K562 (cell line): ENCODE measurements around the gene ZNF487.

Experiments used
- CREB1 ChIP-seq, 2 experiments: sonication (generic) in 1 of 2; formaldehyde crosslinking in 1 of 2; IDR thresholded peaks; 2 replicates each; pipeline versions ENCODE4 v1.6.1 to v1.8.0; 2012 to 2022; ENCODE audit warnings: inconsistent platforms in 1 of 2, mild to moderate bottlenecking in 1 of 2, missing genetic modification reagents in 1 of 2, moderate library complexity in 1 of 2
- EP300 ChIP-seq: IDR thresholded peaks from 2 replicates; pipeline ENCODE4 v1.6.1; 2012; ENCODE audit warnings: low read length, improper control_type of control experiment
- GATAD2A ChIP-seq: fragments of 450-650 bp; IDR thresholded peaks from 2 replicates; pipeline ENCODE4 v1.6.1; 2017
- RBBP5 ChIP-seq: fragments of 200-600 bp; sonication (generic); IDR thresholded peaks from 2 replicates; pipeline ENCODE4 v1.6.1; 2012; ENCODE audit warnings: borderline replicate concordance, mild to moderate bottlenecking, low read length, control low read depth, inconsistent platforms; ENCODE audit not compliant: insufficient read depth, poor library complexity, severe bottlenecking
- SAP30 ChIP-seq: fragments of 200-600 bp; sonication (generic); IDR thresholded peaks from 2 replicates; pipeline ENCODE4 v1.6.1; 2012; ENCODE audit warnings: borderline replicate concordance, low read depth, mild to moderate bottlenecking, moderate library complexity, low read length, control low read depth, inconsistent platforms; ENCODE audit not compliant: insufficient read depth, poor library complexity, severe bottlenecking
- SIN3A ChIP-seq, 2 experiments: fragments of 150-350 bp in 1 of 2; IDR thresholded peaks; 2 replicates each; pipeline ENCODE4 v1.6.1; 2011 to 2016; ENCODE audit warnings: borderline replicate concordance in 2 of 2, low read depth in 2 of 2, low read length in 2 of 2, mild to moderate bottlenecking in 2 of 2, moderate library complexity in 2 of 2; ENCODE audit not compliant: control insufficient read depth in 1 of 2
- SIRT6 ChIP-seq: IDR thresholded peaks from one replicate; pipeline ENCODE4 v1.6.1; 2012; ENCODE audit warnings: low read depth, mild to moderate bottlenecking, control low read depth, inconsistent platforms, low read length, moderate library complexity
- SMC3 ChIP-seq: conservative IDR thresholded peaks from 2 replicates; pipeline ENCODE4 v1.6.1; 2011; ENCODE audit warnings: low read depth, low read length, improper control_type of control experiment; ENCODE audit not compliant: insufficient read depth
- XRCC5 ChIP-seq: fragments of 200-400 bp; formaldehyde crosslinking; IDR thresholded peaks from 2 replicates; pipeline ENCODE4 v1.6.1; 2017; ENCODE audit warnings: low read depth, mild to moderate bottlenecking, low read length
- ZFP91 ChIP-seq: sonication (generic); formaldehyde crosslinking; IDR thresholded peaks from 2 replicates; pipeline ENCODE4 v1.8.0; 2022; ENCODE audit warnings: mild to moderate bottlenecking, missing genetic modification reagents
- ZNF133 ChIP-seq: fragments of 250-450 bp; sonication (Bioruptor Pico); IDR thresholded peaks from 2 replicates; pipeline ENCODE4 v1.4.0; 2020; ENCODE audit warnings: mild to moderate bottlenecking

GRCh38 chr10:43437141-43437870, 395 bp downstream of the ZNF487 start:
- TF ChIP-seq ZFP91 (no peak), SMC3 (no peak), CREB1 (IDR thresholded peaks at IDR 0.05) (no peak), CREB1 (CRISPR knock-in tag; IDR thresholded peaks at IDR 0.05) (no peak), SIN3A (IDR thresholded peaks at IDR 0.05; ENCODE audit: borderline replicate concordance in 2 of 2, control insufficient read depth in 1 of 2, low read depth in 2 of 2, low read length in 2 of 2) (no peak), SAP30 (no peak), RBBP5 (no peak), SIRT6 (no peak), ZNF133 (CRISPR knock-in tag) (no peak), EP300 (no peak), GATAD2A (no peak; the same call in 1 of the 2 replicates), XRCC5 (no peak)
